Measurements from ENCODE around the gene RAC2.

The RAC2 gene

DNA sequence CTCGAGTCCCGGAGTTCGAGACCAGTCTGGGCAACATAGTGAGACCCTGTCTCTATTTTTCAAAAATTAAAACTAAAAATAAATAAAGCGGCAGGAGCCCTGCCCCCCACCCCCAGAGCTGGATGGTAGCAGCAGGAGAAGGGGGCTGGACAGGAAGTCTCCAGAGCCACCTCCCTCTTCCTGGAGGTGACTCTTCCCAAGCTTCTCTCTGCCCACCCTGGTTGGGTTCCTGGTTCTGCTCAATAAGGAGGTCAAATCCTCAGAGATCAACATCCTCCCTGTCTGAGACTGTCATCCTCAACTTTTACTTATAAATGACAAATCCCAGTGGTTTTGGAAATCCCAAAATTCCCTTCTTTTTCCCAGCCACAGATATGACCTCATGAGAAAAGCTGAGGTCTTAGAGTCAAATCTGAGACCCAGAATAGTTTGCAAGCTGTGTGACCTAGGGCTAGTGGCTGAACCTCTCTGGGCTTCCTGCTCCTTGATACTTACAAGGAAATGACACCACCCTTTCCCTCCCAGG, 57.0 kb downstream of the RAC2 start:
- TF ChIP-seq, protein P1, sequence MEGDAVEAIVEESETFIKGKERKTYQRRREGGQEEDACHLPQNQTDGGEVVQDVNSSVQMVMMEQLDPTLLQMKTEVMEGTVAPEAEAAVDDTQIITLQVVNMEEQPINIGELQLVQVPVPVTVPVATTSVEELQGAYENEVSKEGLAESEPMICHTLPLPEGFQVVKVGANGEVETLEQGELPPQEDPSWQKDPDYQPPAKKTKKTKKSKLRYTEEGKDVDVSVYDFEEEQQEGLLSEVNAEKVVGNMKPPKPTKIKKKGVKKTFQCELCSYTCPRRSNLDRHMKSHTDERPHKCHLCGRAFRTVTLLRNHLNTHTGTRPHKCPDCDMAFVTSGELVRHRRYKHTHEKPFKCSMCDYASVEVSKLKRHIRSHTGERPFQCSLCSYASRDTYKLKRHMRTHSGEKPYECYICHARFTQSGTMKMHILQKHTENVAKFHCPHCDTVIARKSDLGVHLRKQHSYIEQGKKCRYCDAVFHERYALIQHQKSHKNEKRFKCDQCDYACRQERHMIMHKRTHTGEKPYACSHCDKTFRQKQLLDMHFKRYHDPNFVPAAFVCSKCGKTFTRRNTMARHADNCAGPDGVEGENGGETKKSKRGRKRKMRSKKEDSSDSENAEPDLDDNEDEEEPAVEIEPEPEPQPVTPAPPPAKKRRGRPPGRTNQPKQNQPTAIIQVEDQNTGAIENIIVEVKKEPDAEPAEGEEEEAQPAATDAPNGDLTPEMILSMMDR (IDR thresholded peaks at IDR 0.05; ENCODE audit: low read depth, low read length) = no peak
- DNase-seq (ENCODE audit: extremely low read depth, low read depth) = no peak

DNA sequence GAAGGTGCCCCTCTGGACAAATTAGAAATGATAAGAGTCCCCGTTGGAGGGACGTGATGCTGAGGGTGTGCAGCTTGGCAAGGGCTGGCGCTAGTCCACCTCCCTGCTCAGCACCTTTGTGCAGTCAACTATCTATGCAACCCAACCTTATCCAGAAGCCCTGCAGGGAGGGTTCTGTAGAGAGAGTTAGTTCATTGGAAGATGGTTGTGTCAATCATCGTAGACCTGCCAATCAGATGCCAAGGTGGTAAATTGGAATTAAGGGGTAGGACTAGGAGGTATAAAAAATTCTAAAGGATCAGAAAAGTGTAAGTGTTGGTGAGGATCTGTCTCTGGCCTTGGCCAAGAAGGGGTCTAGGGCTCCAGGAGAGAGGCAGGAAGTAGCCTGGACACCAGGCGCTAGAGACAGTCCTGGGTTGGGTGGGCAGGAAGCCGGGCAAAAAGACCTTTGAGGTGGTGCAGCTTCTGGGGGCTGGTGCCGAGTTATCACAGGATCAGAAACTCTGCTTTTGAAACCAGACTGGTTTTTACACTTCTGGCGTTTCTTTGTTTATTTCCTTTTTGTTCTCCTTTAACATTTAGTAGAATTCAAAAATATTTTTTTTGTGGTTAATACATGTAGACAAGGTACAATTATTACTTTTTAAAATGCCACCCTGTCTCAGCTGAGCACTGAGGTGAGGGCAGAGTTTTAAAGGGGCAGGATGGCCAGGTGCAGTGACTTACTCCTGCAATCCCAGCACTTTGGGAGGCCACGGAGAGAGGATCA, 57.7 kb downstream of the RAC2 start:
- DNase-seq (ENCODE audit: extremely low read depth, low read depth) = no peak
- TF ChIP-seq, protein P1 (IDR thresholded peaks at IDR 0.05; ENCODE audit: low read depth, low read length) = no peak

DNA sequence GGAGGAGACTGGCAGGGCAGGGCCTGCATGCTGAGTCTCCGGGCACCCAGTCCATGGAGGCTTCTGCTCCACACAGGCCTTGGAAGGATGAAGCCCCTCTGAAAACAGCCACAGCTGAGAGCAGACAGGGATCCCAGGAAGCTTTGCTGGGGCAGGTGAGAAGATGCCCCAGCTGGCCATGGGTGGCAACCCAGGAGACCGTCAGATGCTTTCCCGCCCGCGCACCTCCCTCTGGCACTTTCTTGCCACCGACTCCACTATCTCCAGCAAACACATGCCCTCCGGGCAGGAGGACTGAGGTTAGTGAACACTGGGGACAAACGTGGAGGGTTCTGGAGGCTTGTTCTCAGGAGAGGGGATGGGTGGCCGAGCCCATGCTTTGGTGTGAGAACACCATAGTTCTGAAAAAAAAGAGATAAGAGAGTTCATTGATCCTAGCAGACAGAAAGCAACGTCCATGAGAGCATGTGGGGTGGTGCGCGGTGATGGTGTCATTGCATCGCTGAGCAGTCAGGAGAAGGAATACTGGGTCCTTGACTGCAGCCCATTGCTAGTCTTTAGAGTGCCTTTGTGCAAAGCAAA, 58.3 kb downstream of the RAC2 start:
- DNase-seq (ENCODE audit: extremely low read depth, low read depth) = no peak
- TF ChIP-seq, protein P1 (IDR thresholded peaks at IDR 0.05; ENCODE audit: low read depth, low read length) = no peak

DNA sequence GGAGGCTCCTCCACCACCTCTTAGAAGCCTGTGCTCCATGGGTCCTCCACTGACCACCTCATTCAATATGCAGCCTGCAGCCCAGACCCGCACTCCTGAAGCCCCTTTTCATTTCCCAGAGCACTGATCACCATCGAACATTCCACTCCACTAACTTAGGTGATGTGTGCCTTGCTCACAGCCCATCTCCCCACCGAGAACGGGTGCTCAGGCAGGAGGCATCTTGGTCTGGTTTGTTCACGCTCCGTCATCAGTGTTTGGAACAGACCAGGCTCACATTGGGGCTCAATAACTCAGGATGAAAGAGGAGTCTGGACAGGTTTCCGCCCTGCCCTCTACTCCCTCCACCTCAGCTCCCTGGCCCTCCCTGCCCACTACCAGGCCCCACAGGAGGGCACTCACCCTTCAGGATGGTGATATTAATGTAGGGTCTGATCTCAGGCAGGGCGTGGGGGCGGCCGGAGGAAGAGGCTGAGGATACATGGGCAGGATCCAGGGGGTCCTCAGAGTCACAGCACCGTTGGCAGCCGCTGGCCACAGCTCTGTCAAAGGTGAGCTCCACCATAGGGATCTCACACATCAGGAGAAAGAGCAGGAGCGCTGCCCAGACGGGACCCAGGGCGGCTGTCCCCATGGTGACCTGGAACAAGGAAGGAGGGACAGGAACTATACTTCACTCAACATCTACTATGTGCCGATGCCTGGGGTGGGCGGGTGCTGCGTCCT, 59.1 kb downstream of the RAC2 start:
- DNase-seq (ENCODE audit: extremely low read depth, low read depth) = no peak
- TF ChIP-seq, protein P1 (IDR thresholded peaks at IDR 0.05; ENCODE audit: low read depth, low read length) = no peak

DNA sequence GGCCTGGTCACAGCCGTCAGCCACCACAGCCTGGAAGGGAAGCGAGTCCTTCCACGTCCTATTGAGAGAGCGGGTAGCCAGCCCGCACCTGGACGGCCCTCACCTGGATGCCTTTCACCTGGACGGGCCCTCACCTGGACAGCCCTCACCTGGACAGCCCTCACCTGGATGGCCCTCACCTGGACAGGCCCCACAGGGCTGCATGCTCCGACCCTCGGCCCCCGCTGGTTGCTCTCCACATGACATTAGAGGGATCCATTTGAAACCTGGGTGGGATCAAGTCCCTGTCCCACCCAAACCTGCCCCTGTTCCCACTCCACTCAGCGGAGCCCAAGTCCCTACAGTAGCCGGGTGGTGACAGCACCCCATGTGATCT, 59.7 kb downstream of the RAC2 start:
- DNase-seq (ENCODE audit: extremely low read depth, low read depth) = no peak
- TF ChIP-seq, protein P1 (IDR thresholded peaks at IDR 0.05; ENCODE audit: low read depth, low read length) = no peak

DNA sequence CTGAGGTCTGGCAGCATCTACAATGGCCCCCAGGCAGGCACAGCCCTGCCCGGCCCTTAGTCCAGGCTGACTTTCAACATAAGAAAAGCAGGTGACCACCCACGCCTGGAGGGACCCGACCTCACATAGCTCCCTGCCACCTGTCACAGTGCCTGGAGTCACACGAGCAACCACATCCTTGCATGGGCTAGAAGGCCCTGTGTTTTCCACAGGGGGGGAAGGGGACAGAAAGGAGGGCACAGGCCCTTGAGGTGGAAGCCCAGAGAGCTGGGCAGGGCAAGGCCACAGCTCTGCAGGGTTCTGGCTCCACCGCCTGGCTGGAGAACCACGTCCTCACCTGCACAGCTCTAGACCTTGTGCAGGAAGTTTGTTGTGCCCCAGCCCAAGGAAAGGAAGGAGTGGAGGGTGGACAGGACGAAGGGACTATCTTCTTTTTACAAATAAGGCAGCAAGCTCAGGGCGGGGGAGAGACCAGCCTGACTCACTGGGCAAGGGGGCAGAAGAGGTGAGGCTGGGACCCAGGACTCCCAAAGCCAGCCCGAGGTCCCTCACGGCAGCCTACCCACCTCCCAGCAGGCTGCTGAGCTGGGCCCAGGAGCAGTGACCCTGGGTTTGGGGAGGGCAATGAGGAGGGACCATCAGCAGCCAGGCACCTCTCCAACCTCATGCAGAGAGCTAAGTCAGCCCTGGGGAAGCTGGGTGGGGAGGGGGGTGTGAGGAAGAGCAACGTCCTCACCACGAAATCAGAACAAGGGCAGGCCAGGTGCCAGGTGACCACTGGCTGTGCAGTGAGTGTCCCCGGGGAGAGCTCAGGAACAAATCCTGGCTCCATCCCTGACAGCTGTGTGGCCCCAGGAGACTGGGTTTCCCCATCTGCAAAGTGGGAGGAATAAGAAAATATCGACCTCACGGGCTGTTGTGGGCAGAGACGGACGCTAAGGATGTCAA, 60.4 kb downstream of the RAC2 start:
- TF ChIP-seq, protein P1 (IDR thresholded peaks at IDR 0.05; ENCODE audit: low read depth, low read length) = no peak
- no peak for DNase-seq (ENCODE audit: extremely low read depth, low read depth)

Data from AG09319 (cell line).